ENCODE data around the gene SHMT2. TPM values are rescaled to one million over a fixed set of nuclear protein-coding genes. Genes with fewer than 3 reads are reported as not detected.

SHMT2 gene
- total RNA-seq, 1 donor from 2014 or later: 197 TPM

DNA sequence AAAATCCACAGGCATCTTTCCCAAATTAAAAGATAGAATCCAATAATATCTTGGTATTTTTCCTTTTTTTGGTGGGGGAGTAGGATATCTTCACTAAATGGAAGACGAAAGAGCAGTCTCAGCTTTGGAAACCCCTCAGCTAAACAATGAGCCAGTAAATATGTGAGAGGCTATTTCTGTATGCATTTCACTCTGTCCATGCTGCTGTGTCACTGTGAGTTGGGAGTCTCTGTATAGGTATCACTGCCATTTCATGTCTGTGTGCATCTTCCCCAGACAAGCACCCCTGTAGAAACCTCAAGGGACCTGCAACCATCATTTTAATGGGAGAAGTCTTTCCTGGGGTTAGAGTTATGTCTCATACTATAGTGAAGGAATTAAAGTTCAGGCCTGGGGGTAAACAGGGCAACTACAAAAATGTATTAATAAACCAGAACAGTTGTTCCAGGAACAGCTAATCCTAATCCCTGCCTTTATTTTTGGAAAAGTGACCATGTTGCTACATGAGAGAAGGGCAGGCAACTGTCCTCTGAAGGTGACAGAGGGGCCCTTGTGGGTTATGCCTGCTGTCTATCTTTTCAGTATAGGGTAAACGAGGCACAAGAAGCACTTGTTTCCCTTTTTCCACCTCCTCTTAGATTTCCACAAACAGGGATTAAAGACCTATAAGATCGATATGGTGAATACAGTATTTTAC is 32.8 kb downstream of the SHMT2 start:
- H3K27me3 Mint-ChIP-seq (ENCODE audit: low read depth, unreplicated experiment): peaks cover 2% of the 10 kb centered on the region
- no peaks in the 10 kb centered on the region for H4K20me1 ChIP-seq (ENCODE audit: insufficient read depth, low read length)
- no peak for FAIRE-seq
- H3K27ac ChIP-seq (ENCODE audit: low read depth, low read length): no peak overlapping the region
- no peaks in the 10 kb centered on the region for H3K79me2 ChIP-seq (ENCODE audit: insufficient read depth, low read length)
- no peak overlapping the region for H3K4me3 Mint-ChIP-seq (ENCODE audit: unreplicated experiment)
- H3K4me1 ChIP-seq (ENCODE audit: insufficient read depth, low read length): no peaks in the 10 kb centered on the region
- H3K36me3 ChIP-seq (ENCODE audit: insufficient read depth, low read length): peaks cover 20% of the 10 kb centered on the region
- H2AFZ ChIP-seq (ENCODE audit: low read depth, low read length): no peak overlapping the region
- H3K27ac Mint-ChIP-seq (ENCODE audit: unreplicated experiment): no peak overlapping the region
- H3K9me3 Mint-ChIP-seq (ENCODE audit: unreplicated experiment): no peaks in the 10 kb centered on the region
- peaks cover 2% of the 10 kb centered on the region for H3K4me1 Mint-ChIP-seq (ENCODE audit: low read depth, unreplicated experiment)
- H3K4me3 ChIP-seq (ENCODE audit: insufficient read depth, low read depth, low read length): no peak overlapping the region
- H3K4me2 ChIP-seq (ENCODE audit: low read length): no peak overlapping the region
- no peaks in the 10 kb centered on the region for H3K9me3 ChIP-seq (ENCODE audit: insufficient read depth, low read depth, low read length)
- no peak for DNase-seq (ENCODE audit: low read depth)
- H3K36me3 Mint-ChIP-seq (ENCODE audit: low read depth, unreplicated experiment): peaks cover 6% of the 10 kb centered on the region
- no peaks in the 10 kb centered on the region for H3K27me3 ChIP-seq (ENCODE audit: insufficient read depth, low read length)
- no peak overlapping the region for H3K9ac ChIP-seq (ENCODE audit: low read length)
- TF ChIP-seq, protein P1, sequence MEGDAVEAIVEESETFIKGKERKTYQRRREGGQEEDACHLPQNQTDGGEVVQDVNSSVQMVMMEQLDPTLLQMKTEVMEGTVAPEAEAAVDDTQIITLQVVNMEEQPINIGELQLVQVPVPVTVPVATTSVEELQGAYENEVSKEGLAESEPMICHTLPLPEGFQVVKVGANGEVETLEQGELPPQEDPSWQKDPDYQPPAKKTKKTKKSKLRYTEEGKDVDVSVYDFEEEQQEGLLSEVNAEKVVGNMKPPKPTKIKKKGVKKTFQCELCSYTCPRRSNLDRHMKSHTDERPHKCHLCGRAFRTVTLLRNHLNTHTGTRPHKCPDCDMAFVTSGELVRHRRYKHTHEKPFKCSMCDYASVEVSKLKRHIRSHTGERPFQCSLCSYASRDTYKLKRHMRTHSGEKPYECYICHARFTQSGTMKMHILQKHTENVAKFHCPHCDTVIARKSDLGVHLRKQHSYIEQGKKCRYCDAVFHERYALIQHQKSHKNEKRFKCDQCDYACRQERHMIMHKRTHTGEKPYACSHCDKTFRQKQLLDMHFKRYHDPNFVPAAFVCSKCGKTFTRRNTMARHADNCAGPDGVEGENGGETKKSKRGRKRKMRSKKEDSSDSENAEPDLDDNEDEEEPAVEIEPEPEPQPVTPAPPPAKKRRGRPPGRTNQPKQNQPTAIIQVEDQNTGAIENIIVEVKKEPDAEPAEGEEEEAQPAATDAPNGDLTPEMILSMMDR (IDR thresholded peaks at IDR 0.05; ENCODE audit: insufficient read depth, low read depth, low read length): no peak
- no peak for TF ChIP-seq EZH2 (IDR thresholded peaks at IDR 0.05; ENCODE audit: insufficient read depth, low read length)

GRCh38 chr12:57263096-57263495 is 33.6 kb downstream of the SHMT2 start:
- Histone ChIP-seq H4K20me1 (ENCODE audit: insufficient read depth, low read length) (no peaks in the 10 kb centered on the region), H3K27ac (ENCODE audit: low read depth, low read length) (no peak overlapping the region), H2AFZ (ENCODE audit: low read depth, low read length) (no peak overlapping the region), H3K4me3 (ENCODE audit: insufficient read depth, low read depth, low read length) (no peak overlapping the region), H3K9ac (ENCODE audit: low read length) (no peak overlapping the region), H3K36me3 (ENCODE audit: insufficient read depth, low read length) (peaks cover 18% of the 10 kb centered on the region), H3K9me3 (ENCODE audit: insufficient read depth, low read depth, low read length) (no peaks in the 10 kb centered on the region), H3K27me3 (ENCODE audit: insufficient read depth, low read length) (no peaks in the 10 kb centered on the region), H3K4me2 (ENCODE audit: low read length) (no peak overlapping the region), H3K79me2 (ENCODE audit: insufficient read depth, low read length) (no peaks in the 10 kb centered on the region), H3K4me1 (ENCODE audit: insufficient read depth, low read length) (no peaks in the 10 kb centered on the region)
- FAIRE-seq: no peak
- Mint-ChIP-seq H3K27ac (ENCODE audit: unreplicated experiment) (no peak overlapping the region), H3K4me1 (ENCODE audit: low read depth, unreplicated experiment) (peaks cover 5% of the 10 kb centered on the region), H3K4me3 (ENCODE audit: unreplicated experiment) (no peak overlapping the region), H3K27me3 (ENCODE audit: low read depth, unreplicated experiment) (peaks cover 2% of the 10 kb centered on the region), H3K9me3 (ENCODE audit: unreplicated experiment) (no peaks in the 10 kb centered on the region), H3K36me3 (ENCODE audit: low read depth, unreplicated experiment) (peaks cover 9% of the 10 kb centered on the region)
- TF ChIP-seq, protein P1 (IDR thresholded peaks at IDR 0.05; ENCODE audit: insufficient read depth, low read depth, low read length): no peak
- no peak for TF ChIP-seq EZH2 (IDR thresholded peaks at IDR 0.05; ENCODE audit: insufficient read depth, low read length)
- no peak for DNase-seq (ENCODE audit: low read depth)

- no peak overlapping the region for H3K4me3 Mint-ChIP-seq (ENCODE audit: unreplicated experiment)
- Histone ChIP-seq H3K79me2 (ENCODE audit: insufficient read depth, low read length) (no peaks in the 10 kb centered on the region), H3K9ac (ENCODE audit: low read length) (no peak overlapping the region), H3K27me3 (ENCODE audit: insufficient read depth, low read length) (no peaks in the 10 kb centered on the region), H3K4me3 (ENCODE audit: insufficient read depth, low read depth, low read length) (no peak overlapping the region), H4K20me1 (ENCODE audit: insufficient read depth, low read length) (no peaks in the 10 kb centered on the region), H3K36me3 (ENCODE audit: insufficient read depth, low read length) (peaks cover 24% of the 10 kb centered on the region), H2AFZ (ENCODE audit: low read depth, low read length) (no peak overlapping the region), H3K4me1 (ENCODE audit: insufficient read depth, low read length) (no peaks in the 10 kb centered on the region), H3K4me2 (ENCODE audit: low read length) (no peak overlapping the region), H3K9me3 (ENCODE audit: insufficient read depth, low read depth, low read length) (no peaks in the 10 kb centered on the region), H3K27ac (ENCODE audit: low read depth, low read length) (no peak overlapping the region)
- H3K27ac Mint-ChIP-seq (ENCODE audit: unreplicated experiment): no peak overlapping the region
- DNase-seq (ENCODE audit: low read depth) (no peak), FAIRE-seq (no peak)
- peaks cover 15% of the 10 kb centered on the region for H3K36me3 Mint-ChIP-seq (ENCODE audit: low read depth, unreplicated experiment)
- peaks cover 9% of the 10 kb centered on the region for H3K4me1 Mint-ChIP-seq (ENCODE audit: low read depth, unreplicated experiment)
- no peaks in the 10 kb centered on the region for H3K9me3 Mint-ChIP-seq (ENCODE audit: unreplicated experiment)
- no peaks in the 10 kb centered on the region for H3K27me3 Mint-ChIP-seq (ENCODE audit: low read depth, unreplicated experiment)
- TF ChIP-seq EZH2 (IDR thresholded peaks at IDR 0.05; ENCODE audit: insufficient read depth, low read length): no peak
- TF ChIP-seq, protein P1 (IDR thresholded peaks at IDR 0.05; ENCODE audit: insufficient read depth, low read depth, low read length): no peak
Observed at GRCh38 chr12:57266681-57267080, 37.2 kb downstream of the SHMT2 start.
